Measurements from ENCODE around the gene PDRG1. TPM values are rescaled to one million over a fixed set of nuclear protein-coding genes. Genes with fewer than 3 reads are reported as not detected.

Gene PDRG1
- total RNA-seq, 3 donors from 2014 or later = 9.2 to 10.0 (median 9.9) TPM

DNA sequence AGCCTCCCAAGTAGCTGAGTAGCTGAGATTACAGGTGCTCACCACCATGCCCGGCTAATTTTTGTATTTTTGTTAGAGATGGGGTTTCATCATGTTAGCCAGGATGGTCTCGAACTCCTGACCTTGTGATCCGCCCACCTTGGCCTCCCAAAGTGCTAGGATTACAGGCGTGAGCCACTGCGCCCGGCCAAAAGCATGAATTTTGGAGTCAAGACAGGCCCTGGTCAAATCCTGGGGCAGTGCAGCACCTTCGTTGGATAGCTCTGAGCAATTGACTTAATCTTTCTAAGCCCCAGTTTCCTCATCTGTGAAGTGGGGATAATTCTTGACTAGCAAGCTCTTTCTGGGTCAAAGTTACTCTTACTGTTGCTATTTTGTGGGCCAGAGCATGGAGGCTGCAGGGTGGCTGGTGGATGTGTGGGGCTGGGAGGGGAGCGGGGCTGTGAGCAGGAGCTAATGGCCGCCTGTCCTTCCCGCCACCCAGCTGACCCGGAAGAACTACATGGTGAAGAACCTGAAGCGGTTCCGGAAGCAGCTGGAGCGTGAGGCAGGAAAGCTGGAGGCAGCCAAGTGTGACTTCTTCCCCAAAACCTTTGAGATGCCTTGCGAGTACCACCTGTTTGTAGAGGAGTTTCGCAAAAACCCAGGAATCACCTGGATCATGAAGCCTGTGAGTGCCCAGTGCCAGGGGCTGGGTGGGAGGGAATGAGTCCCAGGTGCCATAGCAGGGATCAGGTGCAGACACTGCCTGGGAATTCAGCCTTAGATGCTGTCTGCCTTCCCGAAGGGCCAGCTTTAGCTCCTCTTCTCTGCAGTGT, 42.4 kb downstream of the PDRG1 start:
- no peaks in the 10 kb centered on the region for H3K9me3 ChIP-seq
- intact Hi-C loops (cut with DNase I, micrococcal nuclease) = no loop called here
- DNase-seq (no peak), ATAC-seq (no peak)
- H3K4me1 ChIP-seq (ENCODE audit: low read depth) = no peaks in the 10 kb centered on the region
- no peak overlapping the region for H3K4me3 ChIP-seq
- H3K36me3 ChIP-seq (ENCODE audit: low read depth) = no peaks in the 10 kb centered on the region
- TF ChIP-seq, protein P1, sequence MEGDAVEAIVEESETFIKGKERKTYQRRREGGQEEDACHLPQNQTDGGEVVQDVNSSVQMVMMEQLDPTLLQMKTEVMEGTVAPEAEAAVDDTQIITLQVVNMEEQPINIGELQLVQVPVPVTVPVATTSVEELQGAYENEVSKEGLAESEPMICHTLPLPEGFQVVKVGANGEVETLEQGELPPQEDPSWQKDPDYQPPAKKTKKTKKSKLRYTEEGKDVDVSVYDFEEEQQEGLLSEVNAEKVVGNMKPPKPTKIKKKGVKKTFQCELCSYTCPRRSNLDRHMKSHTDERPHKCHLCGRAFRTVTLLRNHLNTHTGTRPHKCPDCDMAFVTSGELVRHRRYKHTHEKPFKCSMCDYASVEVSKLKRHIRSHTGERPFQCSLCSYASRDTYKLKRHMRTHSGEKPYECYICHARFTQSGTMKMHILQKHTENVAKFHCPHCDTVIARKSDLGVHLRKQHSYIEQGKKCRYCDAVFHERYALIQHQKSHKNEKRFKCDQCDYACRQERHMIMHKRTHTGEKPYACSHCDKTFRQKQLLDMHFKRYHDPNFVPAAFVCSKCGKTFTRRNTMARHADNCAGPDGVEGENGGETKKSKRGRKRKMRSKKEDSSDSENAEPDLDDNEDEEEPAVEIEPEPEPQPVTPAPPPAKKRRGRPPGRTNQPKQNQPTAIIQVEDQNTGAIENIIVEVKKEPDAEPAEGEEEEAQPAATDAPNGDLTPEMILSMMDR (IDR thresholded peaks at IDR 0.05) = no peak

DNA sequence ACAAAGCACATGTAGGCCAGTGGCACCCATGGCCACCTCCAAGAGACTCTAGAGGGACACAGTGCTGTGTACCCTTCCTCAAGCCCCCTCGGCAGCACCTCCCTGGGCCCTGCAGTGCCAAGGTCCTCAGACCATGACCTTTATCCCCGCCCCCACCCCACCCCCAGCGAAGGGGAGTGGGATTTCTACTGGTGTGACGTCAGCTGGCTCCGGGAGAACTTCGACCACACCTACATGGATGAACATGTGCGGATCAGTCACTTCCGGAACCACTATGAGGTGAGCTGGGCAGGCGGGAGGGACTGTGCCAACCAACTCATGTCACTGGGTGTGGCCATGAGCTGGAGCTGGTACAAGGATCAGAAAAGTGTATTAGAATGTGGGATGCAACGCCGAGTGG, 43.4 kb downstream of the PDRG1 start:
- H3K9me3 ChIP-seq = no peaks in the 10 kb centered on the region
- TF ChIP-seq, protein P1 (IDR thresholded peaks at IDR 0.05) = no peak
- intact Hi-C loops (cut with DNase I, micrococcal nuclease) = no loop called here
- DNase-seq = no peak
- no peaks in the 10 kb centered on the region for H3K36me3 ChIP-seq (ENCODE audit: low read depth)
- H3K4me1 ChIP-seq (ENCODE audit: low read depth) = no peaks in the 10 kb centered on the region
- no peak for ATAC-seq
- no peak overlapping the region for H3K4me3 ChIP-seq

DNA sequence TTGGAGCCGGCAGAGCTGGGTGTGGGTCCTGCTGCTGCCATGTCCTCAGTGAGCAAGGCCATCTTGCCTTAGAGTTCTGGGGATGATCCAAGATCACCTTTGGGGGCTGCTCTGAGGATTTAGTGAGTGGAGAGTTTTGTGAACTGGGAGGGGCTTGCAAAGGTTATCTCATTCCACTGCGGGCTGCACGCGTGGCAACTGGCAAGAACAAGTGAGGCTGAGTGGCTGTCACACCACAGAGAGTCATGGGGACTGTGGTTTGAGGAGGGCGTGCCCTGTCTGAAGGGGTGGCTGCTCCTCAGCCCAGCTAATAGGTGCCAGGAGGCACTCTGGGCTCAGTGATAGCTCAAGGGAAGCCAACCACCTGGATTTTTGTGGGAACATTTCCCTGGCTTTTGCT, 43.8 kb downstream of the PDRG1 start:
- DNase-seq (no peak), ATAC-seq (no peak)
- H3K4me1 ChIP-seq (ENCODE audit: low read depth) = no peaks in the 10 kb centered on the region
- TF ChIP-seq, protein P1 (IDR thresholded peaks at IDR 0.05) = no peak
- no peaks in the 10 kb centered on the region for H3K36me3 ChIP-seq (ENCODE audit: low read depth)
- H3K9me3 ChIP-seq = no peaks in the 10 kb centered on the region
- H3K4me3 ChIP-seq = no peak overlapping the region
- intact Hi-C loops (cut with DNase I, micrococcal nuclease) = no loop called here

DNA sequence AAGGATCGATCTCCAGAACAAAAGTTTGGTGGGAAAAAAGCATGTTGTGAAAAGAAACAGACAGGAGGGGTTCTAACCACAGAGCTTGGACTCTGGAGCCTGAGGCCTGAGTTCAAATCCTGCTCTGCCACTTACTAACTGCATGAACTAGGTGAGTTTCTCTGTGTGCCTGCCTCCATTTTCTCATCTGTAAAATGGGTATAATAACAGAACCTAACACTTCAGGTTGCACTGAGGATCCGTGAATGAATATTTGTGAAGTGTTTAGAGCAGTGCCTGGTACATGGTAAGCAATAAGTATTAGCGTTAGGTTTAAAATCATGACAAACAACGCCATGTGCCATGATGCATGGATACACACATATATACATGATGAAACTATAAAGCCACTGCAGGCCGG, 44.8 kb downstream of the PDRG1 start:
- ATAC-seq (no peak), DNase-seq (no peak)
- no peaks in the 10 kb centered on the region for H3K9me3 ChIP-seq
- H3K36me3 ChIP-seq (ENCODE audit: low read depth) = no peaks in the 10 kb centered on the region
- TF ChIP-seq, protein P1 (IDR thresholded peaks at IDR 0.05) = no peak
- no peak overlapping the region for H3K4me3 ChIP-seq
- intact Hi-C loops (cut with DNase I, micrococcal nuclease) = no loop called here
- no peaks in the 10 kb centered on the region for H3K4me1 ChIP-seq (ENCODE audit: low read depth)

DNA sequence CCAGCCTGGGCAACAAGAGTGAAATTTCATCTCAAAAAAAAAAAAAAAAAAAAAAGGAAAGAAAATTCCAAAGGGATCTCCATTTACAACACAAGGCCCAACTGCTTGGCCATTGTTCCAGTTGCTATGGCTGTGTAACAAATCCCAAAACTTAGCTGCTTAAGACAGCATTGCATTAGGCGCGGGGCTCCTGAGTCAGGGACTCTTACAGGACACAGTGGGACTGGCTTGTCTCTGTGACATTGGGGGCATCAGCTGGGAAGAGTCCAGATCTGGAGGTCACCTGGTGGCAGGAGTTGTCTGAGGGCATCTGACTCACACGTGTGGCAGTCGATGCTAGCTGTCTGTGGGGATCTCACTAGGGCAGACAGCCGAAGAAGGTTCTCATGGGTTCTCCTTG, 45.8 kb downstream of the PDRG1 start:
- TF ChIP-seq, protein P1 (IDR thresholded peaks at IDR 0.05) = no peak
- no peak overlapping the region for H3K4me3 ChIP-seq
- no peaks in the 10 kb centered on the region for H3K36me3 ChIP-seq (ENCODE audit: low read depth)
- DNase-seq = no peak
- no peak for ATAC-seq
- intact Hi-C loops (cut with DNase I, micrococcal nuclease) = no loop called here
- H3K4me1 ChIP-seq (ENCODE audit: low read depth) = no peaks in the 10 kb centered on the region
- H3K9me3 ChIP-seq = no peaks in the 10 kb centered on the region

All from mucosa of descending colon (tissue), 3 donors.